ENCODE results near the gene EYS.
"Not testable (repeated sequence)": the region's sequence is repeated elsewhere in the genome, so short reads cannot be mapped to it uniquely, and the experiment has no call there.

The EYS gene

DNA sequence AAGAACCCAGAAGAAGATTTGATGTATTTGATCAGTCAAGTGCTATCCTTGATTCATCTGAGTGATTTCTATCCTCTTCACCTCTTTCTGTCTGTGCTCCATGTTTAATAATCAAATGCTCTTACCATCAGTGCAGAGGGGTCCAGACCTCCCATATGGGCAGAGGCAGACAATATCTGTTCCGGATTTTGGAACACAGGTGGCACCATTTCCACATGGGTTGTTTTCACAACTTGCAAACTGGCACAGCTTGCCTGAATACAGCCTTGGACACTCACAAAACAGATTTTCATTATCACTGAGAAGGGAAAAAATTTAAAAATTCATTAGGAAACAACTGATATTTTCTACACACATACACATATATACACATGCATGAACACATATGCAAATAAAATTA lies 1843.0 kb downstream of the EYS start:
- no peak for DNase-seq

DNA sequence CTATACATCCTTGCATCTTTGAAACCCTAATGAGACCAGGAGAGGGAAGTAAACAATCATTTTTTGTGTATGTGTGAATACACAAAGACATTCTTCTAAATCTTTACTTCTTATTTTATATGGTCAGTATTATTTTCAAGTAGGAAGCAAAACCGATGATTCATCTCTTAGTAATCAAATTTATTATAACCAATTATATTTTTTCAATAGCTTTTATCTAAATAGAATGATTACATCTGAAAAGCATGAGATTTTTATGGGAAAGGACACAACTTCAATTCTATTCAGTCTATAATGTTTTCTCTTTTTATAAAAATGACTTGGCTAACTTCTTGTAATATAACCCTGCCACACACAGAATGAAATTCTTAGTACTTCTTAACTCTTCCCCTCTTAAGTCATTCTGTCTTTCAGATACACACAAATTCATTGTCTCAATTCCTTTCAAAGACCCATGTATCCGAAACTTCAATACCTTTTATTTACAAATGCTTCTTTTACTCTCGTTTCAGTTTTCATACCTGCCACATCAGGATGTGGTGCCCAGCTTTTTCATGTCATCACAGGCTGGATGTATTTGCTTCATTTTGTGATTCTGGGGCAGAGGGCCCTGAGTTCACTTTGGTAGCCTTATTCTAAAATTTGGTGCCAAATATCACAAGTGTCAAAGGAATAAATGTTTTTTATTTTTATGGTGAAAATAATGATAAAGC lies 1844.4 kb downstream of the EYS start:
- DNase-seq = no peak

DNA sequence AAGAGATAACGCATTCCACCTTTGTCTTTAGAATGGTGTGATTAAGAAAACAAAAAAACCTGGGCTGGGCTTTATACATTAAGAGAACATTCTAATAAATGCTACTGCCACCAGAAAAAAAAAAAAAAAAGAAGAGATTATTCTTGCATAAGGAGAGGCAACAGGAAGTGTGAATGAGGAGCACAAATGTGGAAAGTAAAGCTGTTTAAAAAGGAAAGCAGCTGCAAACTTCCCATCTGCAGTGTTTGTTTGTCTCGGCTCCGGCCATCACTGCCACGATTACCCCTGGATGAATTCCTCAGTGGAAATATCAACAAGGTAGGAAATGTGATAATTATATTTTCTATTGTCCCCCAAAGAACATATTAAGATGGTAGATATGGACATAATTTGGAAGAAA lies 1847.5 kb downstream of the EYS start:
- no peak for DNase-seq

GRCh38 chr6:63858691-63859090 lies 1848.3 kb downstream of the EYS start:
- no peak for DNase-seq

DNA sequence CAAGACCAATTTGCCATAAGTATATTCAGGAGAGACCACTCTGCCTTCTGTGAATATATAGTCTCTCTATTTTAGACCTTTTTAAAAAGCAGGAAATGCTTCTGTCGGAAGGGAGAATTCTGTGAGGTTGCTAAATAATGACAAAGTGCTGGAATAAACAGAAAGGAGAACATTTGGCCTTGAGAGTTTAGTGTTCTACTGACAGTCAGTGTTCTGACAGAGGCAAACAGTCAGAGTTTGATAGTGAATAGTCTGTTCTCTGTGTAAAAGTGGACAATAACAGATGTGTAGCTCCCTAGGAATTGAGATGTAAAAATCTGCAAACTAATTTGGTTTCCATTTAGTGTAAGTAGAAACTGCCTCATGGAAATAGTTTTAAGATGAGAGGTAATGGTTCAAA lies 1850.8 kb downstream of the EYS start:
- DNase-seq = no peak

DNA sequence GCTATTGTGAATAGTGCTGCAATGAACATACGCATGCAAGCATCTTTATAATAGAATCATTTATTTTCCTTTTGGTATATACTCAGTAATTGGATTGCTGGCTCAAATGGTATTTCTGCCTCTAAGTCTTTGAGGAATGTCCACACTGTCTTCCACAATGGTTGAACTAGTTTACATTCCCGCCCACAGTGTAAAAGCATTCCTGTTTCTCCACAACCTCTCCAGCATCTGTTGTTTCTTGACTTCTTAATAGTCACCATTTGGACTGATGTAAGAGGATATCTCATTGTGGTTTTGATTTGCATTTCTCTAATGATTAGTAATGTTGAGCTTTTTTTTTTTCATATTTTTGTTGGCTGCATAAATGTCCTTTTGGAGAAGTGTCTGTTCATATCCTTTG lies 1862.7 kb downstream of the EYS start:
- DNase-seq = no peak

DNA sequence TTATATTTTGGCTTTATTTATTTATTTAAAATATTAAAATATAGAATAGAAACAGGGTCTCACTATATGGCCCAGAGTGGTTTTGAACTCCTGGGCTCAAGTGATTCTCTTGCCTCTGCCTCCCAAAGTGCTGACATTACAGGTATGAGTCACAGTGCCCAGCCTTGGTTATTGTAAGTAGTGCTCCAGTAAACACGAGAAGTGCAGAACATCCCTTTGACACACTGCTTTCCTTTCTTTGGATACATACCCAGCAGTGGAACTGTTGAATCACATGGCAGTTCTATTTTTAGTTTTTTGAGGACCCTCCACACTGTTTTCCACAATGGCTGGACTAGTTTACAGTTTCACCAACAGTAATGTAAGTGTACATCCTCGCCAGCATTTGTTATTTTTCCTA lies 1867.5 kb downstream of the EYS start:
- no peak for DNase-seq

- not testable (repeated sequence) for DNase-seq
Measured at GRCh38 chr6:63828678-63829077, 1878.3 kb downstream of the EYS start.

DNA sequence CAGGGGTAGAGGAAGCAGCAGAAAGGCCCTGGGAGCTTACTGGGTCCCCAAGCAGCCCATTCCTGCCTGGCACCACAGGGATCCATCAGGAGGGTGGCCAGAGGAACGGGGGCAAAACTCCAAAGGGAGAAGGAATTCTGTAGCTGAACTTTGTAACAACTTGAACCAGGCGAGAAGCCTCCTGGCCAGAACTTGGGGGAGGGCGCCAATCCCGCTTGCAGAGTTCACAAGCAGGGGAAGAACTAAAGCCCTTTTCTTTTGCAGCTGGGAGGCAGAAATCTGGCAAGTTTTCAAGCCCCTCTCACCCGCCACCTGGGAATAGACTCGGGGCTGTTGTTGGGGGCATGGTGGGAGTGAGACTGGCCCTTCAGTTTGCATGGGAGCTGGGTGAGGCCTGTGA lies 1882.3 kb downstream of the EYS start:
- DNase-seq = no peak

- no peak for DNase-seq
Measured at GRCh38 chr6:63821442-63821841, 1885.6 kb downstream of the EYS start.

- no peak for DNase-seq
Measured at GRCh38 chr6:63819831-63820230, 1887.2 kb downstream of the EYS start.

DNA sequence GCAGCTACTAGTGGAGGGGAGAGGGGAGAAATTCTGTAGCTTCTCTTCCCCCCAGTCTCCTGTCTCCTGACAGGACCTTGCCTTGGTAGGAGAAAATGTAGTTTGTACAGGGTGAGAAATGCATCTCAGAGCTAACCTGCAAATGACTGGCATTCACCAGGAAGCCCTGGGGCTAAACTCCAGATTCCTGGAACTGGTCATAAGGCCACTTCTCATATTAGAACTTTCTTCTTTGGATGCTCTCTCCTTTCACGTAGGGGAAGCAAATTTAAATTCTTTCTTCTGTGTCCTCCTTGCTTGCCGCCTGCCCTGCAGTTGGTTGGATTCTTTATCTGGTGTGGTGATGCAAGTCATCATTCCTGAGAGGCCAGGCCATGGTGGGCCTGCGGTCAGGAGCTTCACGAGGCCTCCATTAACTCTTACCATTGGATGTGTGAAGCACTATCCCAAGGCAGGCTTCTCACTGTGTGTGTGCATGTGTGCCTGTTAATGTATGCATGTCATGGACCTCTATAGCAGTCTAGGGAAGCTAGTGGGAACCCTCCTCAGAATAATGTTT lies 1889.5 kb downstream of the EYS start:
- no peak for DNase-seq

- DNase-seq = peak in 1 of 2 experiments; percentile 40
Measured at GRCh38 chr6:63816982-63817436, 1890.0 kb downstream of the EYS start.

DNA sequence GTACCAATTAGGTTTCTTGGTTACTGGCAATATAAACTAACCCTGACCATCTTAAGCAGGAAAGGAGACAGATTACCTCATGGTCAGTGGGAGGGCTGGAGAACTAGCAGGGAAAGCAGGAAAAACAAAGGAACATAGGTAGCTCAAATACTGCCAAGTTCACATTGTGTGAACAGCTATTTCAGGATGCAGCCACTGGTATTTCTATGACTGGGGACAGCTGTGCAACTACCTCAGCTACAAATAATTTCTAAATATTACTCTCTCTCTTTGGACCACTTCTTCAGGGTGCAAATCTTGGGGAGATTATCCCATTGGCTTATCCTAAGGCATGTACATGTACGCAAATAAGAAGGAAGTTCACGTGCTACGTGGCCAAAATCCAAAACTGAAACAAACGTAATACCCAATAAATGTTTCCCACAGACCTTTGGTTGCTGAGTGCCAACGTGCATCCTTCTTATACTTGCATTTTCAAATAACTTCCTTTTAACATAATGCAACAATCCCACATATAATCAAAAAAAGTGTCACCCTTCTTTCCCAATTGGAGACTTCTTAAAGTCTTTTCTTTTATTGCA lies 1890.5 kb downstream of the EYS start:
- no peak for DNase-seq

- DNase-seq = no peak
Measured at GRCh38 chr6:63814459-63814858, 1892.6 kb downstream of the EYS start.

DNA sequence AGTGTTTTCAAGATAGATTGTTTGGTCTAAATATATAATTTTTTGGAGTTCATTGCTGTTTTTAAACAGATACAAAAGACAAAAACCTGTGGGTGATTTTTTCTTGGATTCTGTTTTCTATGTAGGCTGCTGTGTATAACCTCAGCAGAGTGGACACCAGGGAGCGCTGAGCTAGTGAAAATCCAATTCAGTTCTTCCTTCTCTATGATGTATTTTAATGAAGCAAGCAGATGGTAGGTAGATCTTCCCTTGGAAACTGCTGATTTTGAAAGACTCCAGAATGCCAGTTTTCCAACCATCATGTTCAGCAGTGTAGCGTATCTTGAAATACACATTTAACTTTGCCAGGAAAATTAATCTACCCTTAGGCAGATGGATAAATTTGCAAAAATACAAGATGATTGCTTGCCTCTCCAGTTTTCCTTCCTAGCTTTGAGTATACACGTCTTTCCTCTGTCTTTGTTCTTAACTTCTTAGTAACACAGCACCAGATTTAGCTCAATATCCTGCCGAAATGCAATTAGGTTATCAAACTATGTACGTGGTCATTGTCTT lies 1893.4 kb downstream of the EYS start:
- DNase-seq = no peak

GRCh38 chr6:63808576-63808975 lies 1898.5 kb downstream of the EYS start:
- no peak for DNase-seq

DNA sequence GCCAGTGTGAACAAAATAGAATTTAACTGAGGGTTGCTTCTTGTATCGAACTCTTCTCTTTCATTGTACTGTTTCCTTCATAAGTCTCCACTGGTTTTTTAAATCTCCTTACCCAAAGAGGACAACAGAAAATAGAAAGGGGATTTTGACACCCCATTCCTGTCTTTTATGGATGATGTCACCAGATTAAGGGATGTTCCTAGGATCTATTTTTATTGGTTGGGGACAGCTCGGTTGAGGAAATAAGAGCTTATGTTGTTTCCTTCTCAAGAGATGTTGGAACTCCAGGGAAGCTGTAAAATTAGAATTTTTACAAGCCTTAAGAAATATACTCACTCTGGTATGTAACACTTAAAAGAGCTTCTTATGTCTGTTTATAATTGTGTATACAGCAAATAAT lies 1900.0 kb downstream of the EYS start:
- no peak for DNase-seq

GRCh38 chr6:63806573-63806913 lies 1900.5 kb downstream of the EYS start:
- no peak for DNase-seq

DNA sequence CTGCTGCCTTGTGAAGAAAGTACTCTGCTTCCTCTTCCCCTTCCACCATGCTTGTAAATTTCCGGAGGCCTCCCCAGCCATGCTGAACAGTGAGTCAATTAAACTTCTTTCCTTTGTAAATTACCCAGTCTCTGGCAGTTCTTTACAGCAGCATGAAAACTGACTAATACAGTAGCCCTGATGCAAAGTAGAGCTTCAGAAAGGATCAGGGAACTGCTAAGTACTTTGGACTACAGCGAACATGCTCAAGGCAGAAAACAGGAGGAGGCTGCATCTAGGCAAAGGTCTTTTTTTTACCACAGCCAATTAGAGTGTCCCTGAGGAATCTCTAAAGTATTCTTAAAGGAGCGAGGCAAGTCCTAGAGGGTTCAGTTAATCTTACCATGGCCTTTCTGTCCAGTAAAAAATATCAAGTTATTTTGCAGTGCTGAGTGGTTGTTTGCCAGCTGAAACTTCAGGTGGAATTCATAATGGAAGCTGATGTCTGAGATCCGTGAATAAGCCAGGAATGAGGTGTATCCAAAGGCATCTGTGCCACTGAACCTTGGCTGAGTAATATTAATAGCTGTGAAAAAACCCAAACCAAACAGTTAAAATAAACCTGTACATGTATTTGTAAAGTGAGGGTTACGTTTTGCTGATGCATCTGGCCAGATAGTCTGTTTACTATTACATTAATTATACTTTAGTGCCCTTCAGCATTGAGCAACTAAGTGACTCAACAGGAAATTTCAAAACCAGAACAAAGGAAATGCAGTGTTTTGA lies 1901.0 kb downstream of the EYS start:
- DNase-seq = no peak

- DNase-seq = no peak
Measured at GRCh38 chr6:63805345-63805744, 1901.7 kb downstream of the EYS start.

DNA sequence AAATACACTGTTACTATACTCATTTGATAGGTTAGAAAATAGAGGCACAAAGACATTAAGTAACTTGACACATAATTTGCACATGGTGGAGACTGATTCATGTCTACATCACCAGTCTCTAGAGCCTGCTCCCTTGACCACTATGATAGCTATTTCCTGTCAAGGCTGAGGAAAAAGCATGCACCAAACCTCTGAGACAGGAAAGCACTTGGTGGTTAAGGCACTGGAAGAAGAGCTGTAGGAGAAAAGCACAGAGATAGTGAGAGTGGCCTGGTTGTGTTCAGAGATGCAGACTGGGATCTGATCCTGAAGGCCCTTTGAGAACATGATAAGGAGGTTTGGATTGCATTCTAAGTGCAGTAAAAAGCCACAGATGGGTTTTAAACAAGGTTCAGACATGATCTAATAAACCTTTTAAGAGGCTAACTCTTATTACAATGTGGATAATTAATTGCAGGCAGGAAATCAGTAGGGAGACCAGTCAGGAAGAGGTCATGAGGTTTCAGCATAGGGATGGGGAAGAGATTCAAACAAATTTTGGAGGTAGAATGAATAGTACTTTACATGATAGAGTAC lies 1902.6 kb downstream of the EYS start:
- no peak for DNase-seq

DNA sequence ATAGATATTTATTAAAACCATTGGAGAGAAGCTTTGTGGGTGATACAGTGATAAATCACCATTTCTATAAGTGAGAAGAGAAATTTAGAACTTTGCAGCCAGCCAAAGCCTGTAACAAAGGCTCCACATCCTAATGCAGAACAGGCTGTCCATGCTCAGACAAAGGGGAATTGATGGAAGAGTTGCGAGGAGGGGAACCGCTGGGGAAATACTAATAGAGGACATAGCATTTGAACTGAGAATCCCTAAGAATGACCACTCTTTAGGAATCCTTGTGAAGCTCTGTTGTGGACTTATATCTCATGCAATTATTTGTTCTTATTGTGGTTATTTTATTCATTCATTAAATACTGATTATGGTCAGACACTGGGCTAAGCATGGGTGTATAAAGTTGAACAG lies 1903.7 kb downstream of the EYS start:
- DNase-seq = no peak
